Neutrophil (primary cell): ENCODE results near the gene FYN.

ENCODE experiments used
- H3K27ac ChIP-seq: fragments of 200-600 bp; sonication (generic); 2 replicates; pipeline ENCODE4 v1.5.1; 2016; ENCODE audit warnings: mild to moderate bottlenecking, moderate library complexity
- H3K27me3 ChIP-seq: fragments of 200-600 bp; sonication (generic); 2 replicates; pipeline ENCODE4 v1.6.0; 2016; ENCODE audit warnings: mild to moderate bottlenecking
- H3K36me3 ChIP-seq: fragments of 200-600 bp; sonication (generic); 2 replicates; pipeline ENCODE4 v1.5.1; 2017
- H3K4me1 ChIP-seq, 2 experiments: fragments of 200-600 bp in 1 of 2; sonication (generic) in 1 of 2; 1 replicate in 1 of 2; 2 replicates in 1 of 2; pipeline versions ENCODE4 v1.5.1 to v1.6.1; 2013 to 2016; ENCODE audit warnings: low read depth in 1 of 2, low read length in 1 of 2, mild to moderate bottlenecking in 1 of 2, moderate library complexity in 1 of 2; ENCODE audit not compliant: control insufficient read depth in 1 of 2, insufficient read depth in 1 of 2
- H3K4me3 ChIP-seq, 2 experiments: fragments of 200-600 bp in 1 of 2; sonication (generic) in 1 of 2; 1 replicate in 1 of 2; 2 replicates in 1 of 2; pipeline ENCODE4 v1.5.1; 2013 to 2016; ENCODE audit warnings: low read depth in 1 of 2, low read length in 1 of 2, mild to moderate bottlenecking in 1 of 2, moderate library complexity in 1 of 2
- H3K9me3 ChIP-seq: fragments of 200-600 bp; sonication (generic); 2 replicates; pipeline ENCODE4 v1.5.1; 2016
- TF ChIP-seq, protein P1 (sequence below): fragments of 200-600 bp; sonication (generic); IDR thresholded peaks from 2 replicates; pipeline ENCODE4 v1.5.1; 2016; ENCODE audit warnings: antibody characterized with exemption

The FYN gene

DNA sequence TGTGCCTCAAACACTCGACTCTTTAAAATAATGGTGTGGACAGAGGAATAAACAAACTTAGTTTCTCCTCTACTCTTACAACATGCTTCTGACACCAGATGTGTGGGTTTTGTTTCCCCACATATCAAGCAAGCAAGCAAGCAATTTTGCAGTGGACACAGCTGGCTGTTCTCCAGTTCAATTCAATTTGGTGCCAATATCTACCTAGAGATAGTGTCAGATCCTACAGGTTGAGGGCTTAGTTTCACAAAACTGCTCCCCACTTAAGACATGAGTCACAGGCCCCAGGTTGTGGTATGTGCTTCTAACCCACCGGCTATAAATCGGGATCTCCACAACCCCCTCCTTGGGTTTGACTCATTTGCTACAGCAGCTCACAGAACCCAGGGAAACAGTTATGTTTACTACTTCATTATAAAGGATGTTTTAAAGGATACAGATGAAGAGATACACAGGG is 136.2 kb downstream of the FYN start:
- Histone ChIP-seq H3K27ac (no peak overlapping the region), H3K4me1 (no peaks in the 10 kb centered on the region), H3K4me3 (no peak overlapping the region), H3K36me3 (no peaks in the 10 kb centered on the region), H3K9me3 (no peaks in the 10 kb centered on the region), H3K27me3 (no peaks in the 10 kb centered on the region)
- TF ChIP-seq, protein P1, sequence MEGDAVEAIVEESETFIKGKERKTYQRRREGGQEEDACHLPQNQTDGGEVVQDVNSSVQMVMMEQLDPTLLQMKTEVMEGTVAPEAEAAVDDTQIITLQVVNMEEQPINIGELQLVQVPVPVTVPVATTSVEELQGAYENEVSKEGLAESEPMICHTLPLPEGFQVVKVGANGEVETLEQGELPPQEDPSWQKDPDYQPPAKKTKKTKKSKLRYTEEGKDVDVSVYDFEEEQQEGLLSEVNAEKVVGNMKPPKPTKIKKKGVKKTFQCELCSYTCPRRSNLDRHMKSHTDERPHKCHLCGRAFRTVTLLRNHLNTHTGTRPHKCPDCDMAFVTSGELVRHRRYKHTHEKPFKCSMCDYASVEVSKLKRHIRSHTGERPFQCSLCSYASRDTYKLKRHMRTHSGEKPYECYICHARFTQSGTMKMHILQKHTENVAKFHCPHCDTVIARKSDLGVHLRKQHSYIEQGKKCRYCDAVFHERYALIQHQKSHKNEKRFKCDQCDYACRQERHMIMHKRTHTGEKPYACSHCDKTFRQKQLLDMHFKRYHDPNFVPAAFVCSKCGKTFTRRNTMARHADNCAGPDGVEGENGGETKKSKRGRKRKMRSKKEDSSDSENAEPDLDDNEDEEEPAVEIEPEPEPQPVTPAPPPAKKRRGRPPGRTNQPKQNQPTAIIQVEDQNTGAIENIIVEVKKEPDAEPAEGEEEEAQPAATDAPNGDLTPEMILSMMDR: no peak

DNA sequence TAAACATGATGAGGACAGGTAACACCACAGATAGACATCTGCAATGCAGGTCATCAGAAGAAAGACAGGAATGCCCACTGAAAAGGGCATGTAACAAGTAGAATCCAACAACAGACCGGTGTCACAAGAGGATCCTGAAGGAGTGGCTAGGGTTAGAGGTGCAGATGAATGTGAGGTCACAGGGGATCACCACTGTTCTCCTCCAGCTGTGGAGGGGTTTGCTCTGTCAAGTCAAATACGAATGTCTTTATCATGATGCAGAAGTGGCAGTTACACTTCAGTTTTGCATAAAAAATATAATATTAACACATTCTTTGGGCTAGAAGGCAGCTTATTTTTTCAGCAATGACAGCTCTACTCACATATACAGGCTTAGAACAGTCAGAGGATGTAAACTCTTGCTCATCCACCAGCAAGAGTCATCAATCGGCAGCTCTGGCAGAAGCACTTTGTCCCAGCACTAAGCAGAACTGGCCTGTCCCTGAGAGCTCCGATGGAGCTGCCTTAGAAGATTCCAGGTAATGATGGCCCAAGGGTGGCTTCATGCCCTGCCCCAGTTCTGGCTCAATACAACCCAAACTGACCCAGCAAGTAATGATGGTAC is 137.1 kb downstream of the FYN start:
- Histone ChIP-seq H3K27ac (no peak overlapping the region), H3K4me3 (no peak overlapping the region), H3K27me3 (no peaks in the 10 kb centered on the region), H3K9me3 (no peaks in the 10 kb centered on the region), H3K36me3 (no peaks in the 10 kb centered on the region), H3K4me1 (no peaks in the 10 kb centered on the region)
- TF ChIP-seq, protein P1: no peak

GRCh38 chr6:111734068-111735061 is 138.9 kb downstream of the FYN start:
- TF ChIP-seq, protein P1: no peak
- Histone ChIP-seq H3K9me3 (no peaks in the 10 kb centered on the region), H3K27ac (no peak overlapping the region), H3K36me3 (no peaks in the 10 kb centered on the region), H3K4me1 (no peaks in the 10 kb centered on the region), H3K27me3 (no peaks in the 10 kb centered on the region), H3K4me3 (no peak overlapping the region)

DNA sequence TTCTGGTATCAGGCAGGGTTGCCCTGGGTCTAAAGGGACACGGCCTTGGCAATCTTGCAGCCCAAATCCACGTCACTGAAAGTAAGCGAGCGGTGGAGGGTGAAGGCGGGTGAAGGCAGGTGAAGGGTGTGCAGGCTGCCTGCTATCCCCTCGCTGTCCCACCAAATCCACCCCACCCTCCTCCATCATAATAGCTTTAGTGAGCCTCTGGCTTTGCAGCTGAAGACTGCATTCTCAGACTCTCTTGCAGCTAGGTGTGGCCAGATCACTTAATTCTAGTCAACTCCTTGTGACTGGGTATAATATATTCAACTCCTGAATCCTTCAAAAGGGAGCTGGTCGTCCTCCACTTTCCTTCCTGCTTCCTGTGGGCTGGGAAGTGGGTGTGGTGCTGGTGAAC is 140.9 kb downstream of the FYN start:
- Histone ChIP-seq H3K27me3 (no peaks in the 10 kb centered on the region), H3K36me3 (no peaks in the 10 kb centered on the region), H3K9me3 (no peaks in the 10 kb centered on the region), H3K4me1 (no peaks in the 10 kb centered on the region), H3K4me3 (no peak overlapping the region), H3K27ac (no peak overlapping the region)
- TF ChIP-seq, protein P1: no peak

DNA sequence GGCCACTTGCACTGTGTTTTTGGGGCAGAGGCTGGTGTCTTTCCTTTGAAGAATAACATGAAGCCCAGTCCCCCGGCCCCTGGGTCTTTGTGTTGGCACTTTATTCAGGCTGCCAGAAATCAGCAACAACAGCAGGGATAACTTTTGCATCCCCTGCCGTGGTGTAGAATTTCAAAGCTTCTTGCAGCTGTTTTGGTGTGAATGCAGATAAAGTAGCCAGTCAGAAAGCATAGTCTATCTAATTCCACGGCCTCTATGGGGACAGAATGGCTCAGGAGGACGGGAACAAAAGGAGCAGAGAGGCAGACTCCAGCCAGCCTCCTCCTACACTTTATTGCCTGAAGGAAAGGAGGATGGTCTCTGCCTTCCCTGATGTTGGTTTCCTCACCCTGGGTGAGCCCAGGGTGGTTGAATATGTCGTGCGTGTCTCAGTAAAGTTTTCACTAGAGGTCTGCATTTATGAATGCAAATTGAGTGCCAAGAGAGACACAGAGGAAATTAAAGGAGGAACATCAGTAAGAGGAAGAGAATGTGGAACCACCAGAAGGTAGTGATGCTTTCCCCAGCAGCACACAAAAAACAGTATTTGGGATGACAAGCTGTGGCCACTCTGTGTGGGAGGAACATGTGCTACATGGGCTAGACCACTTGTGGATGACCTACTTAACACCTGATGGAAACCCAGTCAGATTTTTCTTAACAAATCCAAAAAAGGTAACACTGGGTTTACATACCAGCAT is 141.6 kb downstream of the FYN start:
- Histone ChIP-seq H3K27ac (no peak overlapping the region), H3K4me1 (no peaks in the 10 kb centered on the region)
- TF ChIP-seq, protein P1: no peak

More for the DNA sequence above, 141.6 kb downstream of the FYN start:
- no peak overlapping the region for H3K4me3 ChIP-seq
- no peaks in the 10 kb centered on the region for H3K36me3 ChIP-seq
- no peaks in the 10 kb centered on the region for H3K27me3 ChIP-seq
- no peaks in the 10 kb centered on the region for H3K9me3 ChIP-seq
